Mesenchymal stem cell (in vitro differentiated cells and primary cell): Measurements from ENCODE around the gene PSMD11.

Source experiments
- DNase-seq: peaks from one replicate; pipeline ENCODE4 v3.0.0-alpha.2; 2013
- H2AFZ ChIP-seq: one replicate; pipeline ENCODE4 v1.6.1; 2013; ENCODE audit warnings: low read depth, mild to moderate bottlenecking, control low read depth, inconsistent platforms, low read length, moderate library complexity
- H2AK5ac ChIP-seq: 2 replicates; pipeline ENCODE4 v1.6.1; 2013; ENCODE audit warnings: low read length, moderate library complexity, mild to moderate bottlenecking, inconsistent platforms; ENCODE audit not compliant: severe bottlenecking
- H2BK120ac ChIP-seq: one replicate; pipeline ENCODE4 v1.6.1; 2013; ENCODE audit warnings: low read depth, mild to moderate bottlenecking, inconsistent platforms, low read length, moderate library complexity
- H2BK12ac ChIP-seq, 2 experiments: one replicate each; pipeline ENCODE4 v1.6.1; 2013; ENCODE audit warnings: inconsistent platforms in 2 of 2, low read length in 2 of 2, mild to moderate bottlenecking in 2 of 2, moderate library complexity in 2 of 2, control low read depth in 1 of 2
- H2BK15ac ChIP-seq: one replicate; pipeline ENCODE4 v1.6.1; 2013; ENCODE audit warnings: mild to moderate bottlenecking, low read depth, inconsistent platforms; ENCODE audit not compliant: poor library complexity, severe bottlenecking
- H2BK5ac ChIP-seq: 2 replicates; pipeline ENCODE4 v1.6.1; 2013; ENCODE audit warnings: low read depth, mild to moderate bottlenecking, low read length, control low read depth, inconsistent platforms; ENCODE audit not compliant: poor library complexity, severe bottlenecking
- H3K14ac ChIP-seq, 2 experiments: one replicate each; pipeline ENCODE4 v1.6.1; 2013; ENCODE audit warnings: inconsistent platforms in 2 of 2, low read length in 2 of 2, control low read depth in 1 of 2, mild to moderate bottlenecking in 1 of 2, moderate library complexity in 1 of 2
- H3K18ac ChIP-seq, 2 experiments: one replicate each; pipeline ENCODE4 v1.6.1; 2013; ENCODE audit warnings: inconsistent platforms in 2 of 2, low read length in 2 of 2, control low read depth in 1 of 2, low read depth in 1 of 2, mild to moderate bottlenecking in 1 of 2
- H3K23ac ChIP-seq, 2 experiments: one replicate each; pipeline ENCODE4 v1.6.1; 2013; ENCODE audit warnings: inconsistent platforms in 2 of 2, low read length in 2 of 2, mild to moderate bottlenecking in 2 of 2, moderate library complexity in 2 of 2, control low read depth in 1 of 2
- H3K27ac ChIP-seq: 2 replicates; pipeline ENCODE4 v1.5.1; 2013; ENCODE audit warnings: mild to moderate bottlenecking, moderate library complexity, low read length, control low read depth, inconsistent platforms; ENCODE audit not compliant: poor library complexity, severe bottlenecking
- H3K27me3 ChIP-seq, 2 experiments: 2 replicates each; pipeline versions ENCODE4 v1.6.1 to v1.7.0; 2013; ENCODE audit warnings: low read length in 2 of 2, mild to moderate bottlenecking in 2 of 2, moderate library complexity in 2 of 2, control low read depth in 1 of 2, inconsistent platforms in 1 of 2; ENCODE audit not compliant: control insufficient read depth in 1 of 2, insufficient read depth in 1 of 2
- H3K36me3 ChIP-seq, 2 experiments: 2 replicates each; pipeline versions ENCODE4 v1.6.1 to v1.7.0; 2013; ENCODE audit warnings: low read length in 2 of 2, control low read depth in 1 of 2, inconsistent platforms in 1 of 2, low read depth in 1 of 2, mild to moderate bottlenecking in 1 of 2; ENCODE audit not compliant: insufficient read depth in 2 of 2, control insufficient read depth in 1 of 2
- H3K4ac ChIP-seq, 2 experiments: one replicate each; pipeline ENCODE4 v1.6.1; 2013; ENCODE audit warnings: inconsistent platforms in 2 of 2, low read length in 2 of 2, mild to moderate bottlenecking in 2 of 2, moderate library complexity in 2 of 2, control low read depth in 1 of 2, low read depth in 1 of 2
- H3K4me1 ChIP-seq: 2 replicates; pipeline ENCODE4 v1.6.1; 2013; ENCODE audit warnings: low read depth, low read length, control low read depth; ENCODE audit not compliant: control insufficient read depth, insufficient read depth
- H3K4me2 ChIP-seq: 2 replicates; pipeline ENCODE4 v1.6.1; 2013; ENCODE audit warnings: low read length, mild to moderate bottlenecking, inconsistent platforms; ENCODE audit not compliant: poor library complexity, severe bottlenecking
- H3K4me3 ChIP-seq, 2 experiments: 2 replicates each; pipeline versions ENCODE4 v1.5.1 to v1.7.0; 2013; ENCODE audit warnings: low read length in 2 of 2, mild to moderate bottlenecking in 2 of 2, control low read depth in 1 of 2, low read depth in 1 of 2; ENCODE audit not compliant: insufficient read depth in 1 of 2
- H3K79me1 ChIP-seq: replicated peaks from 2 replicates; pipeline ENCODE4 v1.6.1; 2013; ENCODE audit warnings: mild to moderate bottlenecking, control low read depth, low read length, inconsistent platforms; ENCODE audit not compliant: poor library complexity, severe bottlenecking
- H3K9ac ChIP-seq: 2 replicates; pipeline ENCODE4 v1.7.0; 2013; ENCODE audit warnings: mild to moderate bottlenecking, low read length, moderate library complexity
- H3K9me3 ChIP-seq: 2 replicates; pipeline ENCODE4 v1.7.0; 2013; ENCODE audit warnings: mild to moderate bottlenecking, low read length; ENCODE audit not compliant: control insufficient read depth
- H4K8ac ChIP-seq: one replicate; pipeline ENCODE4 v1.6.1; 2013; ENCODE audit warnings: inconsistent platforms, mild to moderate bottlenecking, low read length, moderate library complexity
- H4K91ac ChIP-seq: one replicate; pipeline ENCODE4 v1.6.1; 2013; ENCODE audit warnings: mild to moderate bottlenecking, low read length, inconsistent platforms
- WGBS: methylation state at CpG from one replicate; pipeline ENCODE4 v1.1.7; 2013; ENCODE audit warnings: mixed read lengths; 5-methylcytosine and 5-hydroxymethylcytosine counted together

The PSMD11 gene

DNA sequence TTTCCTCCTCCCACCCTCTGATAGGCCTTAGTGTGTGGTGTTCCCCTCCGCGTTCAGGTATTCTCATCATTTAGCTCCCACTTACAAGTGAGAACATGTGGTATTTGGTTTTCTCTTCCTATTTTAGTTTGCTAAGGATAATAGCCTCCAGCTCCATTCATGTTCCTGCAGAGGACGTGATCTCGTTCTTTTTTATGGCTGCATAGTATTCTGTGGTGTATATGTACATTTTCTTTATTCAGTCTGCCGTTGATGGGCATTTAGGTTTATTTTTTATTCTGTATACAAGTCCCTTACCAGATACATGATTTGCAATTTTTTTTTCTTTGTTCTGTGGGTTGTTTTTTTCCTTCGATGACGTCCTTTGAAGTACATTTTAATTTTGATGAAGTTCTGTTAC is 23.6 kb downstream of the PSMD11 start:
- Histone ChIP-seq H3K36me3 (peaks cover 41 to 94% of the 10 kb centered on the region in 2 experiments), H2AFZ (no peak overlapping the region), H3K4me2 (no peak overlapping the region)

GRCh38 chr17:32470405-32471167 is 26.3 kb downstream of the PSMD11 start:
- H3K27ac ChIP-seq = no peak overlapping the region
- H4K91ac ChIP-seq = no peak overlapping the region
- no peak overlapping the region for H2BK120ac ChIP-seq
- H4K8ac ChIP-seq = no peak overlapping the region
- H2BK15ac ChIP-seq = no peak overlapping the region
- no peak overlapping the region for H3K4ac ChIP-seq
- no peak overlapping the region for H3K23ac ChIP-seq
- H2BK12ac ChIP-seq = no peak overlapping the region
- H3K79me1 ChIP-seq = peaks cover 49% of the 10 kb centered on the region
- no peak for DNase-seq
- H3K4me2 ChIP-seq = no peak overlapping the region
- no peaks in the 10 kb centered on the region for H3K4me1 ChIP-seq
- no peak overlapping the region for H2AK5ac ChIP-seq
- H3K18ac ChIP-seq = no peak overlapping the region
- peaks cover 57 to 92% of the 10 kb centered on the region in 2 experiments for H3K36me3 ChIP-seq
- H3K14ac ChIP-seq = no peak overlapping the region
- no peak overlapping the region for H3K4me3 ChIP-seq
- H3K27me3 ChIP-seq = no peaks in the 10 kb centered on the region
- H3K9ac ChIP-seq = no peak overlapping the region
- no peak overlapping the region for H2BK5ac ChIP-seq
- 96% methylated on average over 6 of the region's 6 CpGs for WGBS
- no peaks in the 10 kb centered on the region for H3K9me3 ChIP-seq
- H2AFZ ChIP-seq = no peak overlapping the region

More for the DNA sequence above, 23.6 kb downstream of the PSMD11 start:
- no peak overlapping the region for H3K23ac ChIP-seq
- no peaks in the 10 kb centered on the region for H3K4me1 ChIP-seq
- no peak overlapping the region for H2AK5ac ChIP-seq
- no peak overlapping the region for H3K9ac ChIP-seq
- no peak overlapping the region for H4K91ac ChIP-seq
- peaks cover 37% of the 10 kb centered on the region for H3K79me1 ChIP-seq
- no peak overlapping the region for H3K18ac ChIP-seq
- no peak for DNase-seq
- H3K27me3 ChIP-seq = no peaks in the 10 kb centered on the region
- no peaks in the 10 kb centered on the region for H3K9me3 ChIP-seq
- no peak overlapping the region for H3K4me3 ChIP-seq
- H3K27ac ChIP-seq = no peak overlapping the region
- H2BK5ac ChIP-seq = no peak overlapping the region
- no peak overlapping the region for H2BK120ac ChIP-seq
- no peak overlapping the region for H3K4ac ChIP-seq
- WGBS = 100% methylated on average over 3 of the region's 7 CpGs
- H4K8ac ChIP-seq = no peak overlapping the region
- H2BK12ac ChIP-seq = no peak overlapping the region
- no peak overlapping the region for H3K14ac ChIP-seq
- no peak overlapping the region for H2BK15ac ChIP-seq

GRCh38 chr17:32471652-32472051 is 27.3 kb downstream of the PSMD11 start:
- DNase-seq = no peak
- no peak overlapping the region for H3K4ac ChIP-seq
- no peak overlapping the region for H4K8ac ChIP-seq
- no peaks in the 10 kb centered on the region for H3K27me3 ChIP-seq
- no peaks in the 10 kb centered on the region for H3K9me3 ChIP-seq
- no peak overlapping the region for H3K4me3 ChIP-seq
- no peak overlapping the region for H3K9ac ChIP-seq
- no peak overlapping the region for H3K23ac ChIP-seq
- H3K4me1 ChIP-seq = no peaks in the 10 kb centered on the region
- 100% methylated on average over 2 of the region's 4 CpGs for WGBS
- peaks cover 60 to 92% of the 10 kb centered on the region in 2 experiments for H3K36me3 ChIP-seq
- H2AK5ac ChIP-seq = no peak overlapping the region
- H3K14ac ChIP-seq = no peak overlapping the region
- H2AFZ ChIP-seq = no peak overlapping the region
- no peak overlapping the region for H2BK5ac ChIP-seq
- no peak overlapping the region for H3K4me2 ChIP-seq
- no peak overlapping the region for H4K91ac ChIP-seq
- H3K18ac ChIP-seq = no peak overlapping the region
- no peak overlapping the region for H2BK120ac ChIP-seq
- H2BK12ac ChIP-seq = no peak overlapping the region
- H2BK15ac ChIP-seq = no peak overlapping the region
- peaks cover 52% of the 10 kb centered on the region for H3K79me1 ChIP-seq
- H3K27ac ChIP-seq = no peak overlapping the region

DNA sequence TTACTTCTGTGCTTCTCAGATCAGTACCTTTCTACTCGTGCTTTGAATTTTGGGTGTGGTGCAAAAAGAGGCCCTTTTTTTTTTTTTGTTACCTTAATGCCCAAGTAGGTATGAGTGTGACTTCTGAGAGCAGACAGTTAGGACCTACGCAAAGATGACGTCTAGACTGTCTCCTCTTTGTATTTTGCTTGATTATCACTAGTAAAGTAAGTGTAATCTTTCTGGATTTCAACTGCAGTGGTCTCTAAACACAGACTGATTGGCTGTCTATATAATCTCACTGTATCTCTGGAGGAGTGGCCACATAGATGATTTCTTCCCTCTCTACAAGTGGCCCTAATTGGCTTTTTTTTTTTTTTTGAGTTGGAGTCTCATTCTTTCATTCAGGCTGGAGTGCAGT is 30.9 kb downstream of the PSMD11 start:
- 100% methylated on average over 3 of the region's 3 CpGs for WGBS
- no peak overlapping the region for H3K23ac ChIP-seq
- H3K36me3 ChIP-seq = peaks cover 66 to 94% of the 10 kb centered on the region in 2 experiments
- no peak overlapping the region for H3K4me2 ChIP-seq
- no peak overlapping the region for H3K18ac ChIP-seq
- DNase-seq = no peak
- no peak overlapping the region for H2BK15ac ChIP-seq
- no peak overlapping the region for H3K27ac ChIP-seq
- no peaks in the 10 kb centered on the region for H3K4me1 ChIP-seq
- H2BK5ac ChIP-seq = no peak overlapping the region
- no peak overlapping the region for H2AK5ac ChIP-seq
- no peak overlapping the region for H2BK12ac ChIP-seq
- H3K27me3 ChIP-seq = no peaks in the 10 kb centered on the region
- no peak overlapping the region for H3K14ac ChIP-seq
- no peak overlapping the region for H4K91ac ChIP-seq
- H2BK120ac ChIP-seq = no peak overlapping the region
- H4K8ac ChIP-seq = no peak overlapping the region
- H3K4me3 ChIP-seq = no peak overlapping the region
- no peak overlapping the region for H3K4ac ChIP-seq
- peaks cover 37% of the 10 kb centered on the region for H3K79me1 ChIP-seq
- no peak overlapping the region for H3K9ac ChIP-seq
- no peak overlapping the region for H2AFZ ChIP-seq
- H3K9me3 ChIP-seq = no peaks in the 10 kb centered on the region
